HG02885 (cell line): Measurements from ENCODE around the gene INPP5F.
A peak's percentile ranks its signal among the peaks of the same experiment; 100 is the strongest.
"Not testable (repeated sequence)": the region's sequence is repeated elsewhere in the genome, so short reads cannot be mapped to it uniquely, and the experiment has no call there.

Experiments
- ATAC-seq: cut with Tn5 transposase; IDR thresholded peaks from one replicate; pipeline ENCODE4 v1.9.1; 2021; ENCODE audit warnings: mild to moderate bottlenecking; ENCODE audit not compliant: unreplicated experiment, poor library complexity

The INPP5F gene

DNA sequence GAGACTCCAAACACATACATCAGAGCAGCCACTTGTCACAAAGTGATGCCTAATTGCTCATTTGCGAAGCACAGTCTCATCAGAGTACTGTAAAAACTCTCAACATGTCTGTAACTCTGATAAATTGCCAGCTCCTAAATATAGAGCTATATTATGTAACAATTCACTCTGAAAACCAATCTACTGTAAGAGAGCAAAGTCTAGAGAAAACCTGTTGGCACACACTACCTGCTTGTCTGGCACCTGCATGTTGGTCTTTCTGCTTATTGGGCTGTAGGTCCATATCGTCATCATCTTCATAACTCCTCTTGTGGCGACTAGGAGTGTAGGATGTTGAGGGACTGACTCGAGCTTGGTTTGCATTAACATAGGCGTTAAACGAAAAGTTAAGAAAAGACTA, 127.0 kb downstream of the INPP5F start:
- no peak for ATAC-seq

DNA sequence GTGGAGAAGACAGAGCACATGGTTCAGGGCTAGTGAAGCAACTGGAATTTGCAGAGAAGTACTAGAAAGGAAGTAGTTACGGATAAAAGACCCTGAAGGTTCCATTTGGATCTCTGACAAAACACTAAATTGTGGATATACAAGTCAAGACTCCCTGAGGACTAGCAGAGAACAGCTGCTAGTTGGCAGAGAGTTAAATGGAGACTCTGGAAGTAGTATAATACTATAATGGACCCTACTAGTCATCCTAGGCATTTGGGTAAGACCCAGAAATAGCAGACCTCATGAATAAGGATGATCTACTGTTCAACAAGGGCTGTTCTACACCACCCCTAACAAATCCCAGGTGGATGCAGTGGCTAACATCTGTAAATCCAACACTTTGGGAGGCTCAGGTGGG, 127.7 kb downstream of the INPP5F start:
- ATAC-seq = no peak

DNA sequence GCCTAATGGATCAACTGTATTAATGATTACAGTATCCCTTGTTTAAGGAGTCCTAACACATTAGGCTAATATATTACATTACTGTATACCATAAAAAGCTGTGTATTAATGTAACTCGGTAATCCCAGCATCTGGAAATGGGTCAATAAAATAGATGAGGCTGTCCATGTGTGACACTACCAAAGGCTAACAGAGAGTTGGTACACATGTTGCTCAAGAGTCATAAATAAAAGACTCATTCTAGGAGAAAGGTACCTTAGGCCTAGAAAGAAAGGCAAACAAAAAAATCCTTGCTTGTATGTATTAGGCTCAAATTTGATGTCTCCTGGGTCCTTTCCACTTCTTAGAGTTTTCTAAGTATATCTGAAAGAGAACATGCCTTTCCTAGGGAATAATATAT, 132.2 kb downstream of the INPP5F start:
- no peak for ATAC-seq

DNA sequence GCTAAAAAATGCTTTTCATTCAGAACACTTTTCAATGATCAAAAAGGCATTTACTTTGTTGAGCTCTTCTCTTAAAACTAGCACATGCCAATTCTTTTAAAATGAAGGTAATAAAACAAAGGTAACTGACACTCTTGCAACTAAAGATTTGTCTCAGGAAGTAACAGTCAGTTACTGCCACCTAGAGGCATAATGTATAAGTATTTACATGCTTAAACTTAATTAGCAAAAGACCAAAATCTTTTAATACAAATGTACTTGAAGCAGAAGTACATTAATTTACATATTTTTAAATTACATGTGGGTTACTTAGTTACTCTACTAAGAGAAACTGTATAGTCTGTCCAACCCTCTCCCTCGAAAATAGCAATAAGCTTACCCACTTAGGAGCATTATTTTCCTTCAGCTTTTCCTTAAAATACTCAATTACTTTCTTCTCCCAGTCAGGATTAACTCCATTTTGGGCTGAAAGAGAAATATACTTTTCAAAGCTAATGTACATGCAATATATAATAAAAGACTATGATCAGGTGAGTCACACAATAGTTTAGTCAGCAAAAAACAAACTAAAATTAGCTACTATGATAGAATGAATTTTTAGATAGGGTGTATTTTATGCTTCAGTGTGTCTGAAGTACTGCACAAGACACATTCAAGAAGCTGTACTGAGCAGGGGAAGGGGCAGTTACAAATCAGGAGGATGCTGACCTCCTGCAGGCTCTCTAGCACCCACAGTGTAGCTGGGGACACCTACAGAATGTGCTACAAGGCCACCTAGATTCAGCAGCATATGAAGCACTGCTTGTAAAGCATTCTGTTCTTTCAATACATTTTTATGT, 133.8 kb downstream of the INPP5F start:
- no peak for ATAC-seq

DNA sequence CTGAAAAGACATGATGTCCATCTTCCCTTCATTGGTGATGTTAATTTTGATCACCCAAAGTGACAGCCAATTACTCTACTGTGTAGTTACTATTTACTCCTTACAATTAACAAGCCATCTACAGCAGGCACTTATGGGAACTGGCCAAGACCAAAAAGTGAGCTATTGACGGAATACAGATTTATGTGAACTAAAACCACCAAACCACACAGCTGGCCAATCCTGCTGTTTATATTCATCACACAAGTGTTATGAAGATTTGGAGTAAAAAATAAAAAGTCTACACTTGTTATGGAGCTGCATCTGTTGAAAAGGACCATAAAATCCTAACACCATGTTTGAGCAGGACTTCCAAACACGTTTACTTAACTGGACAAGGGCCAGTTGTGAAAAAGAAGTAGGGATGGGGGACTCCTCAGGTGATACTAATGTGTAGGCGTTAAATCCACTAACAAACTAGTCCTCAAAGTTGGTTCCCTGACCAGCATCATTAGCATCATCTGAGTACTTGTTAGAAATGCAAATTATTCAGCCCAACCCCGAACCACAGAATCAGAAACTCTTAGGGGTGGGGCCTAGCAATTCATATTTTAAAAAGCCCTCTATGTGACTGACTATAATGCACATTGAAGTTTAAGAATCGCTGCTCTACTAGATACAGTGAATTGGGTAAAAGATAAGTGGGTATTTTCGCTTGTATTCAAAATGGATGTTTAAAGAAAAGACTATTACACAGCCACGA, 135.2 kb downstream of the INPP5F start:
- ATAC-seq = peak; percentile 50

DNA sequence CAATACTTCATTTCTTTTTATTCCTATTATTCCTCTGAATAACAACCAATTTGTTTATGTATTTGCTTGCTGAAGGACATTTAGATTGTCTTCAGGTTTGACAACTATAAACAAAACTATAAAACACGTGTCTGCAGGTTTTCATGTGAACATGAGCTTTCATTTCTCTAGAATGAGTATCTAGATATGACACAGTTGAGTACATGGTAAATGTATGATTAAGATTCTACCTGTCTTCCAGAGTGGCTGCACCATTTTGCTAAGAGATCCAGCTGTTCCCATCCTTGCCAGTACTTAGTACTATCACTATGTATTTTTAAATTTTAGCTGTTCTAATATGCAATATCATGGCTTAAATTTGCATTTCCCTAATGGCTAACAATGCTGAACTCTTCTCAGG, 136.7 kb downstream of the INPP5F start:
- ATAC-seq = no peak

DNA sequence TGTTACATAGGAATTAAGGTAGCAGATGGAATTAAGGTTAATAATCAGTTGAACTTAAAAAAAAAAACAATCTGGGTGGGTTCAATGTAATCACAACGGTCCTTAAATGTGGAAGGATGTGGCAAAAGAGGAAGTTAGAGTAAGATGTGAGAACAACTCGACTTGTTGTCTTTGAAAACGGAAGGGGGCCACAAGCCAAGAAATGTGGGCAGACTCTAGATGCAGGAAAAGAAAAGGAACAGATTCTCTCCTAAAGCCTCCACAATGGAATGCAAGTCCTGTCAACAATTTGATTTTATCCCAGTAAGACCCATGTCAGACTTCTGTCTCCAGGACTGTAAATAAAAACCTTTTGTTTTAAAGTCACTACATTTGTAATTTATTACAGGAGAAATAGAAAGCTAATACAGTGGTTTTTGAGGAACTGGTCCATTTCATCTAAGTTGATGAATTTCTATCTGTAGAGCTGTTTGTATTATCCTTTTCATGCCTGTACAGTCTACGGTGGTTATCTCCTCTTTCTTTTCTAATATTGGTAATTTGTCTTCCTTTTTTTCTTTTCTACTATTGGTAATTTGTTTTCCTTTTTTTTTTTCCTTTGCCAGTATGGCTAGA, 138.2 kb downstream of the INPP5F start:
- ATAC-seq = no peak

DNA sequence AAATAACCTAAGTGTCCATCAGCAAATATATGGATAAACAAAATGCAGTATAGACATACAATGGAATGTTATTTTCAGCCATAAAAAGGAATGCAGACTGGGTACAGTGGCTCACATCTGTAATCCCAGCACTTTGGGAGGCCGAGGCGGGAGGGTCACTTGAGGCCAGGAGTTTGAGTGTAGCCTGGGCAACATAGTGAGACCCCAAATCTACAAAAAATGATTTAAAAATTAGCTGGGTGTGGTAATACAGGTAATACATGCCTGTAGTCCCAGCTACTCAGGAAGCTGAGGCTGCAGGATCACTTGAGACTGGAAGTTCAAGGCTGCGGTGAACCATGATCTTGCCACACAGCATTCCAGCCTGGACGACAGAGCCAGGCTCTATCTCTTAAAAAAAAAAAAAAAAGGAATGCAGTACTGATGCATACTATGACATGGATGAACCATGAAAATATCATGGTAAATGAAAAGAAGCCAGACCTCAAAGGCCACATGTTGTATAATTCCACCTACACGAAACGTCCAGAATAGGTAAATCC, 139.9 kb downstream of the INPP5F start:
- no peak for ATAC-seq

DNA sequence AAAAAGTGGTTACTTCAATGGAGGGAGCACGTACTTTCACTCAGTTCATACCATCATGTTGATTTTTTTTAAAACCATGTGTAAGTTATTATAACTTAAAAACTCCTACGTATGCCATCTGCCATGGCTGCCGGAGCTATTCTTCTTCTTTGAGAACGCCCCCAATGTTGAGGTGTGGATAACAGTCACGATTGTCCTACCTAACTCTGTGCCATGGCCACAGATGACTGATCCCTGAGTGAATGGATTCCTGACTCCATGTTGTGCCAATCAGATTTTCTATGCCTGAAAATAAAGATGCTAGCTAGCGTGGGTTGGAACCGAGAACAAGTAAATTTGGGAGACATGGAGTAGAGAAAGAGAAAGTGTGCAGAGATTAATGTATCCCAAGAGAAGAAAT, 141.5 kb downstream of the INPP5F start:
- ATAC-seq = no peak

DNA sequence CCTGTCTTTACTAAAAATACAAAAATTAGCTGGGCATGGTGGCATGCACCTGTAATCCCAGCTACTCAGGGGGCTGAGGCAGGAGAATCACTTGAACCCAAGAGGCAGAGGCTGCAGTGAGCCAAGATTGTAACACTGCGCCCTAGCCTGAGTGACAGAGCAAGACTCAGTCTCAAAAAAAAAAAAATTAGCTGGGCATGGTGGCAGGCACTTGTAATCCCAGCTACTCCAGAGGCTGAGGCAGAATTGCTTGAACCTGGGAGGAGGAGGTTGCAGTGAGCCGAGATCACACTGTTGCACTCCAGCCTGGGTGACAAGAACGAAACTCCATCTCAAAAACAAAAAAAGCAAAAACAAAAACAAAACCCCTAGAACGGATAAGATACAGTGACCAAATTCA, 143.5 kb downstream of the INPP5F start:
- ATAC-seq = not testable (repeated sequence)

DNA sequence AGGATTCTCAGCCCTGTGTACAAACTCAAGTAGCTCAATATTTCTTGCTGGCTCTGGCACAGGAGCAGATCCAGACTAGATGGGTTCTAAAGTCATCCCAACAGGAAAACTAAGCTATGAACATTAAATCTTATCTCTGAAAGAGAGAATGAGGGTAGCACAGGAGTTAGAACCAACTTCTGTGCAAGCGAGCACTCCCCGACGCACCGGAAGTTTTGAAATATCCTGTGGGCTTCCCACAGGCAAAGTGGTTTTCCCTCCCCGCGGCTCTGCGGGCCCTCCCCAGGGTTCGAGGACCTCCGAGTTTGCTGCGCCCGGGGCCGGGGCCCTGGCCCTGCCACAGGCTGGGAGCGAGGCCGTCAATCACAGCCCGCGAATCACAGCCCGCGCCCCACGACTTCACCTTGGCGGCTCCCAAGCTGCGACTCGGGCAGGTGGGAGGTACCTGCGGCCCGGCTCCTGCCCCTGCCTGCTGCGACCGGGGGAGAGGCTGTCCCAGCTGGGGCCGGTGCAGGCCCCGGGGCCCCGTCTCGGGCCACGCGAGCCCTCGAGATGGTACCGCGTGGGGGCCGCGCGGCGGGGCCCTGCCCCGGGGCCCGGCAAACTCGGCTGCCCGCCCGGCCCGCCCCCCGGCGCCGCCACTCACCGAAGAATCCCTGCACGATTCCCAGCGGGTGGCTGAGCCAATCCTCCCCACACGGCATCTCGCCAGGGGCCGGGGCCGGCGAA, 146.2 kb downstream of the INPP5F start:
- ATAC-seq = peak; percentile 31

DNA sequence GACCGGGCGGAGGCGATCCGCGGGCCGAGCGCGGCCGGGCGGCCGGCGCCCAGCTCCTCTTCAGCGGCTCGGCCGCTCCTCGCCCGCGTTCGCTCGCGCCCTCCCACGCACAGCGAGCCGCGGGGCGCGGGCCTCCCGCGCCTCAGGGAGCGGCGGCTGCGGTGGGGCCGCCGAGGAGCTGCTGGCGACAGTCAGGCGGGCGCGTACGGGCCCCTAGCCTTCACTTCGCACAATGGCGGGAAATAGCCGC, 146.7 kb downstream of the INPP5F start, which contains the start of gene MCMBP:
MCMBP (minus strand) TSS at position 234 of the 250 bp plus-strand sequence. CDS start 259 bp downstream, outside the sequence.
- ATAC-seq = no peak

DNA sequence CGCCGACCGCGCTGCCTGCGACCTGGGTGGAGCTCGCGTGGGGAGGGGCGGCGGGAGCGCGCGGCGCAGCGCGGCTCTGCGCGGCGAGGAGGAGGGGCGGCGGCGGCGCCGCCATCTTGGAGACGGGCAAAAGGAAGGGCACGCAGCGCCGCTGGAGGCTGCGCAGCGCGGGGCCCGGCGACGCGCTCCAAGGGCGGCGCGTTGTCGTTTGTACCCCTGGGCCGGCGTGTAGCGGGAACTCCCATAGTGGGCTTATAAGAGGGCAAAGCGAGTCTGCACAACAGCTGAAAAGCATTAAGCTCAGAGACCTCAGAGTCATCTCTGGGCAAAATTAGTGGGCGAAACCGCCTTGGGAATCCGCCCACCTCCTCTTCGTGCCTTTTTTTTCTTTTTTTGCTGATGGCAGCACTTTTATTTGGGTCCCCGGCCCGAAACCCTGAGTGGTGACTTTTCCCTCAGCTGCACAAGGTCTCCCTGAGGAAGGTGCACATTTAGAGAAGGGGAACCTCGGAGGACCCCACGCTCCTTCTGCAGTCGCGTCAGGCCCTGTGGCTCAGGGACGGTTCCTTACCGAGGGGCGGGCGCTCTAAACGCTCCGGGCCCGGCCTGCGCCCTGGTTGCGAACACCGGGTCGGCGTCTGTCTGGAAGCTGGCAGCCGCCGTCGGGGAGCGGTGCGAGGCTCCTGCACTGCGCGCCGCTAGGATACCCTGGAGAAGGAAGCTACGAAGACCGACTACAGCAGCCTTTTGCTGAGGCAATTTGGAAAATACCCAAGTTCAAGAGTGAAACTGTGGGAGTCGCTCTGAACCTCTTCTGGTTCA, 147.2 kb downstream of the INPP5F start:
- peak; percentile 90 for ATAC-seq

DNA sequence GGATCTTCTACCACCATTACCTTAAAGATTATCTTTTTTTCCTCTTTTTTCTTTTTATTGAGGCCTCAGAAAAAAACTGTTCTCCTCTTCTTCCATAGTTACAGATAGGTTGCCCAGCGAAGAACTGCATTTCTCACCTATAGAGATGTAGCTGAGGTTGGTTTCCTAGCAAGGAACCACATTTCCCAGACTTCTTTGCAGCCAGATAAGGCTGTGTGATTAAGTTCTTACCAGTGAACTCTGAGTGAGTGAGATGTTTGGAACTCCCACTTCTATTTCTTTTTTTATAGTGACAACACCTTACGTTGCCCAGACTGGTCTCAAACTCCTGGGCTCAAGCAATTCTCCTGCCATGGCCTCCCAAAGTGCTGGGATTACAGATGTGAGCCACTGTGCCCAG, 152.7 kb downstream of the INPP5F start:
- ATAC-seq = no peak
